Glutamatergic neuron (in vitro differentiated cells): ENCODE measurements around the gene SAMD1. TPM values are rescaled to one million over a fixed set of nuclear protein-coding genes. Genes with fewer than 3 reads are reported as not detected.

Experiments used
- DNase-seq: peaks from one replicate; pipeline ENCODE4 v3.0.0; 2022
- H3K27ac Mint-ChIP-seq: one replicate; pipeline ENCODE4 v1.8.0; 2020; ENCODE audit warnings: mild to moderate bottlenecking, mixed read lengths, inconsistent platforms; ENCODE audit not compliant: unreplicated experiment
- H3K27me3 Mint-ChIP-seq: one replicate; pipeline ENCODE4 v1.8.0; 2020; ENCODE audit warnings: mild to moderate bottlenecking, moderate library complexity, mixed read lengths, inconsistent platforms; ENCODE audit not compliant: unreplicated experiment
- H3K36me3 Mint-ChIP-seq: one replicate; pipeline ENCODE4 v1.8.0; 2020; ENCODE audit warnings: mild to moderate bottlenecking, mixed read lengths, inconsistent platforms; ENCODE audit not compliant: unreplicated experiment
- H3K4me1 Mint-ChIP-seq: one replicate; pipeline ENCODE4 v1.8.0; 2020; ENCODE audit warnings: mild to moderate bottlenecking, low read depth, mixed read lengths, inconsistent platforms; ENCODE audit not compliant: unreplicated experiment
- H3K4me3 Mint-ChIP-seq: one replicate; pipeline ENCODE4 v1.8.0; 2020; ENCODE audit warnings: mild to moderate bottlenecking, mixed read lengths, inconsistent platforms; ENCODE audit not compliant: unreplicated experiment
- H3K9me3 Mint-ChIP-seq: one replicate; pipeline ENCODE4 v1.8.0; 2020; ENCODE audit warnings: mild to moderate bottlenecking, moderate library complexity, mixed read lengths, inconsistent platforms; ENCODE audit not compliant: unreplicated experiment
- CTCF ChIP-seq: fragments of 200-600 bp; sonication (generic); IDR thresholded peaks from one replicate; pipeline ENCODE4 v1.5.0; 2021; ENCODE audit not compliant: partially characterized antibody, unreplicated experiment
- total RNA-seq: library from RNA; stranded (reverse); fragmentation: NEBNext Ultra II Directional; extraction: Animal tissue kit (Norgen Biotek cat#: 25700); gene quantifications from one replicate; pipeline ENCODE4 v1.2.1, GENCODE V29; 2021; ENCODE audit not compliant: unreplicated experiment

The SAMD1 gene
- total RNA-seq, 1 donor from 2014 or later = 52.0 TPM

DNA sequence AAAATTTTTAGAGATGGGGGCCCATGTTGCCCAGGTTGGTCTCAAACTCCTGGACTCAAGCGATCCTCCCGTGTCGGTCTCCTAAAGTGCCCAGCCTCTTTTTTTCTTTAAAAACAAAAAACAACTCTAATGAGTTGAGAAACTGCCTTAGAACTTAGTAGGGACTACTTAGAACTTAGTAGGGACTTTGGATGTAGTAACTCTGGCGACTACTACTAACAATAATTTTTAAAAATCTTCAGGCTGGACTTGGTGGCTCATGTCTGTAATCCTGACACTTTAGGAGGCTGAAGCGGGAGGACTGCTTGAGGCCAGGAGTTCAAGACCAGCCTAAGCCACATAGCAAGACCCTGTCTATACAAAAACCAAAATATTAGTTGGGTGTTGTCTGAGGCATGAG, 4.5 kb downstream of the SAMD1 start:
- Mint-ChIP-seq H3K27ac (no peak overlapping the region), H3K36me3 (peaks cover 5% of the 10 kb centered on the region), H3K4me1 (peaks cover 7% of the 10 kb centered on the region), H3K27me3 (peaks cover 7% of the 10 kb centered on the region), H3K9me3 (peaks cover 15% of the 10 kb centered on the region), H3K4me3 (no peak overlapping the region)
- DNase-seq = no peak
- TF ChIP-seq CTCF = no peak

GRCh38 chr19:14085309-14085995, 5.1 kb downstream of the SAMD1 start, which contains the start of gene C19orf67:
Gene C19orf67 (minus strand): TSS chr19:14085783. CDS start chr19:14085627, 156 bp downstream.
- DNase-seq = no peak
- H3K4me3 Mint-ChIP-seq = no peak within 1 kb of the TSS
- H3K4me1 Mint-ChIP-seq = peaks cover 7% of the 10 kb centered on the region
- peaks cover 15% of the 10 kb centered on the region for H3K9me3 Mint-ChIP-seq
- peaks cover 7% of the 10 kb centered on the region for H3K27me3 Mint-ChIP-seq
- no peak within 1 kb of the TSS for H3K27ac Mint-ChIP-seq
- H3K36me3 Mint-ChIP-seq = peaks cover 5% of the 10 kb centered on the region
- no peak for TF ChIP-seq CTCF

- no peak for DNase-seq
- Mint-ChIP-seq H3K36me3 (no peaks in the 10 kb centered on the region), H3K9me3 (peaks cover 7% of the 10 kb centered on the region), H3K4me1 (peaks cover 3% of the 10 kb centered on the region), H3K27me3 (peaks cover 4% of the 10 kb centered on the region), H3K27ac (no peak overlapping the region), H3K4me3 (peak overlapping the region; percentile 95)
- TF ChIP-seq CTCF = no peak
These were observed 7.9 kb downstream of the SAMD1 start for GRCh38 chr19:14082675-14082960.

DNA sequence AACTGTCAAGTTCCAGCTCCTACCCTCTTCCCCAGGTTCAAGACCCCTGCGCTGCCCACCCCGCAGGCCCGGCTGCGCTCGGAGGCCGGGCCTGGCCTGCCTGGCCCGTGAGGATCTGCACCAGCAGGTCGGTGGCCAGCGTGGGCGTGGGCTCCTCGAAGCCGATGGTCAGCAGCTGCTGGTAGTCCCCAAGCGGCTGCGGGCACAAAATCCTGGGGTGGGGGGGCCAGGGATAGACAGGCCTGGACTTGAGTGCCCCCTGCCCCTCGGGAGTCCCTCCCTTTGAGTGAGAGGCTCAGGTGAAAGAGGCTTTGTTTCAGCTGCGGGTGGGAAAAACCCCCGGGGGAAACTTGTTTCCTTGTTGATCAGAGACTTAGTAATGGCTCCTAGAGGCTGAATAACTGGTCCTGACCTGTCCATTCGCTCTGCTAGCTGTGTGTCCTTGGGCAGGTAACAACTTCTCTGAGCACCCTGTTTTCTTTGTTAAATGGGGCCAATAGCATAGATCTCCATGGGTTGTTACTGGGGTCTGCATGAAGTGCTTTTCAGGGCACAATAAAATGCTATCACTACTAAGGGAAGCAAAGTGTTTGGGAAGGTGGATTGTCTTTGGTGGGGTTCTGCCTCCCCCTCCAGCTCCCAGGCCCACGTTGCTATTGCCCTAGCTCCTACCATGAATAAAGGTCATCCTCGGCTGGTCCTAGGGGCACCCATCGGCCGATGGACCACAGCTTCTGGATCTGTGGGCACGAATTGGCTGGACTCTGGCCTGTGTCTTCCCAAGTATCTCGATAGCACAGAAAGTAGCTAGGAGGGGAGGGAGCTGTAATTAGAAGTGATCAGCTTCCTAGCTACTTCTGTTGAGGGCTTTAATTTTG, 8.5 kb downstream of the SAMD1 start:
- Mint-ChIP-seq H3K4me1 (peaks cover 3% of the 10 kb centered on the region), H3K27ac (peak overlapping the region; percentile 98), H3K36me3 (no peaks in the 10 kb centered on the region), H3K27me3 (peaks cover 4% of the 10 kb centered on the region), H3K4me3 (peak overlapping the region; percentile 95), H3K9me3 (peaks cover 7% of the 10 kb centered on the region)
- TF ChIP-seq CTCF = no peak
- peak; percentile 51 for DNase-seq
